Ammon's horn (tissue), 1 donor: ENCODE results near the gene SPOCK1.
"Not testable (repeated sequence)": the region's sequence is repeated elsewhere in the genome, so short reads cannot be mapped to it uniquely, and the experiment has no call there.

ENCODE experiments used
- DNase-seq: peaks from one replicate; pipeline ENCODE4 v3.0.0-alpha.2; 2016; ENCODE audit warnings: low spot score

The SPOCK1 gene

DNA sequence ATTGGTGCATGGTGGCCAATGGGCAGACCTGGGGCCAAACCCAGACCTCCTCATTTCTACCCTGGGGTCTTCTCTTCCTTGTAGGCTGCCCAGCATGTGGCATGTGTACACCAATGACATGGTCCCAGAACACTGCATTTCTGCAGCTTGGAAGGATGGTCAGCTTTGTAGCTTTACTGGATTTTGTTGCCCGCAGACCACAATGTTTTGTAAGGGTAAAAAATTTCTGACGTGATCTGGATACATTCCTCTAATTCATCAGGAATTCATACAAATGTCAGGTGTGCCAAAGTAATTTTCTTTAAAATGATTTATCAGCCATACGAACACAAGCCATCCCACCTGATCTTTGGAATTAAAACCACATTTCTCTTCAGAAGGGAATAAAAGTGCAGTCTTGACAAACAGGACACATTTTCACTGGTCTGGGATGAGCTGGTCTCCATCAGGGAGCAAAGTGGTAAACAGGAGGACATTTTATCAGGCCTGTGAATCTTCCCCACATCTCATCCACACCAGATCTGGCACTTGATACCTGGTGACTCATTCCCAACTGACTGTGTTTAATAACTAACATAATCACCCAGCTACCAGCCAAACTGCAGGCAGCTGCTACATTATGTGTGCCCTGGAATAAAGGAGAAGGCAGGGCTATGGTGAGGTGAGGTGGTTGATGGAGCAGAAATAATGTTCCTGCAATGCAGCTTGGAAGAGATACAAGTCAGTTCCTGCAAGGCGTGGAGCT lies 103.9 kb downstream of the SPOCK1 start:
- DNase-seq: peak; percentile 57

- no peak for DNase-seq
Measured at GRCh38 chr5:137394380-137394779, 104.7 kb downstream of the SPOCK1 start.

DNA sequence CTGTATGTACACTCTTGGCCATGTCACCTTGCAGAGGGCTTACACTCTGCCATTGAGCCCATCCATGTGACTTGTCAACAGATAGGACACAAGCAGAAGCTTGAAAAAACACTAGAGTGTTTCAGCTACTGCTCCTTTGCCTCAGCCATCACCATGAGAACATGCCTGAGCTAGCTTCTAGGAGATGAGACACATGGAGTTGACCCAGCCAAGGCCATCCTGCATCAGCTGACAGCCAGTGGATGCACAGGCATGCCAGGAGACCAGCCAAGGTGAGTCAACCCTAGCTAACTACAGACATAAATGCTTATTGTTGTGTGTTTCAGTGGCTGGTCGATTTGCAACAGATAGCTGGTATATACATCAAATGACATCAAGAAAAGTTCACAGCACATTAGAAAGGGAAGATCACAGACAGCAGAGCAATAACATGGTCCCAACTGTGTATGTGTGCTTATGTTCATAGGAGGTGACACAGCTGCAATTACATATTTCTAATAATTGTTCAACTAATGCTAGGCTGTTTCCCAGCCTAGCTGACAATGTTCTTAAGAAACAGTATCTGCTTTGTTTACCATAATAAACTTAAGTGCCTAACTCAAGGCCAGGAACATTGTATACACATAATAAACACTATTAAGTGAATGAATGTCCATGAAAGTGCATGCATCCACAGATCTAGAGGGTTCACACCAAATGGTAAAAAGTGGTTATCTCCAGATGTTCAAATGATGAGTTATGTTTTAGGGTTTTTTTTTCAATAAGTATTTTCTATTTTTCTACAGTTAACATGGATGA lies 105.7 kb downstream of the SPOCK1 start:
- no peak for DNase-seq

DNA sequence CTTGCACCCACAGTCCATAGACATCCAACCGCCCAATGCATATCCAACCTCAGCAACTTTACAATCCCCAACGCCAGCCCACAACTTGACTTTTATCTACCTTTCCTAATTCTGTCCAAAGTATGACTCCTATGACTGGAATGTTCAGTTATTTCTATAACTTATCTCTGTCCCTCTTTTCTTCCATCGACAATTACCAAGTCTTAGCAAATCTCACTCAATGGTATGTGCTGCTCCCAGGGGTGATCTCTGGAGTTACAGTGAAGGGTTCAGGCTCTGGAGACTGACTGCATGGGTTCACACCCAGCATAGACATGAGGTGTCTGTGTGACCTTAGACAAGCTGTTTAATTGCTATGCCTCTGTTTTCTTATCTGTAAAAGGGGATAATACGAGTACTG lies 106.9 kb downstream of the SPOCK1 start:
- DNase-seq: no peak

GRCh38 chr5:137391044-137391443 lies 108.1 kb downstream of the SPOCK1 start:
- not testable (repeated sequence) for DNase-seq

DNA sequence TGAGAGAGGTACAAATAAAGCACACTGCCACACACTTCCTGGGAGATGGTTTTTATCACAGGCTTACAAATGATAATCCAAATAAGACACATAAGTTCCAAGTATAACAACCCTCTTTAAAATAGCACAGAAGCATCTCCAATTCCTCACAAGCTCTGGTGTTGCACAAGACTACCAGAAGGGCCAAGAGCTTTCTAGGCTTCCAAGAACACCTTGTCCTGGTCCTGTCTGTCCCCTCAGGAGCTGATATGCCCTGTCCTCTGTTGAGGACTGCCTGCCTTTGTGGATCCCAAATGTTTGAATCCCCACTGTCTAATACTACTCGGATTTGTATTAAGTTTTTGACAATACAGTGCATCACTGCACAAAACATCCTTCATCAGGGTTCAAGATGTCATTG lies 110.1 kb downstream of the SPOCK1 start:
- DNase-seq: no peak

GRCh38 chr5:137385064-137385463 lies 114.1 kb downstream of the SPOCK1 start:
- DNase-seq: no peak

- DNase-seq: no peak
Measured at GRCh38 chr5:137383909-137384308, 115.2 kb downstream of the SPOCK1 start.

DNA sequence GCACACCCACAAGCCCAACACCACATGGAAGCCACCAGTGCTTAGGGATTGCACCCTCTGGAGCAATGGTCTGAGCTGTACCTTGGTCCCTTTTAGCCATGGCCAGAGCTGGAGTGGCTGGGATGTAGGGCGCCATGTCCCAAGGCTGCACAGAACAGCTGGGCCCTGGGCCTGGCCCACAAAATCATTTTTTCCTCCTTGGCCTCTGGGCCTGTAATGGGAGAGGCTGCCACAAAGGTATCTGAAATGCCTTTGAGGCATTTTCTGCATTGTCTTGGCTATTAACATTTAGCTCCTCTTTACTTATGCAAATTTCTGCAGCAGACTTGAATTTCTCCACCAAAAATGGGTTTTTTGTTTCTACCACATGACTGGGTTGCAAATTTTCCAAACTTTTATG lies 117.6 kb downstream of the SPOCK1 start:
- DNase-seq: no peak

GRCh38 chr5:137379555-137380286 lies 119.4 kb downstream of the SPOCK1 start:
- no peak for DNase-seq

- DNase-seq: peak; percentile 36
Measured at GRCh38 chr5:137375741-137376526, 123.2 kb downstream of the SPOCK1 start.

GRCh38 chr5:137374110-137374714 lies 124.9 kb downstream of the SPOCK1 start:
- DNase-seq: no peak

DNA sequence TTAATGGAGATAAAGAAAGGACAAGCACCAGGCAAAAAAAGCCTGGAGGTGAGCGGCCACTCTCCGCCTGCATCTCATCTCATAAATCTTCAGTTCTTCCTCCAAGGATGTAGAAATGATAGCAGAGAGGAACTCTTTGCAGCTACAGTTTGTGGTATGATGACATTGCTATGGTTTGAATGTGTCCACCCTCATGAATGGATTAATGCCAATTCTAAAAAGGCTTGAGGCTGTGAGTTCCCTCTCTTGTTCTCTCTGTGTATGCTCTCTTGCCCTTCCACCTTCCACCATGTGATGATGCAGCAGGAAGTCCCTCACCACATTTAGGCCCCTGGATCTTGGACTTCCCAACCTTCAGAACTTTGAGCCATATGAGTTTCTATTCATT lies 126.4 kb downstream of the SPOCK1 start:
- DNase-seq: no peak

GRCh38 chr5:137372016-137372772 lies 126.9 kb downstream of the SPOCK1 start:
- DNase-seq: no peak

DNA sequence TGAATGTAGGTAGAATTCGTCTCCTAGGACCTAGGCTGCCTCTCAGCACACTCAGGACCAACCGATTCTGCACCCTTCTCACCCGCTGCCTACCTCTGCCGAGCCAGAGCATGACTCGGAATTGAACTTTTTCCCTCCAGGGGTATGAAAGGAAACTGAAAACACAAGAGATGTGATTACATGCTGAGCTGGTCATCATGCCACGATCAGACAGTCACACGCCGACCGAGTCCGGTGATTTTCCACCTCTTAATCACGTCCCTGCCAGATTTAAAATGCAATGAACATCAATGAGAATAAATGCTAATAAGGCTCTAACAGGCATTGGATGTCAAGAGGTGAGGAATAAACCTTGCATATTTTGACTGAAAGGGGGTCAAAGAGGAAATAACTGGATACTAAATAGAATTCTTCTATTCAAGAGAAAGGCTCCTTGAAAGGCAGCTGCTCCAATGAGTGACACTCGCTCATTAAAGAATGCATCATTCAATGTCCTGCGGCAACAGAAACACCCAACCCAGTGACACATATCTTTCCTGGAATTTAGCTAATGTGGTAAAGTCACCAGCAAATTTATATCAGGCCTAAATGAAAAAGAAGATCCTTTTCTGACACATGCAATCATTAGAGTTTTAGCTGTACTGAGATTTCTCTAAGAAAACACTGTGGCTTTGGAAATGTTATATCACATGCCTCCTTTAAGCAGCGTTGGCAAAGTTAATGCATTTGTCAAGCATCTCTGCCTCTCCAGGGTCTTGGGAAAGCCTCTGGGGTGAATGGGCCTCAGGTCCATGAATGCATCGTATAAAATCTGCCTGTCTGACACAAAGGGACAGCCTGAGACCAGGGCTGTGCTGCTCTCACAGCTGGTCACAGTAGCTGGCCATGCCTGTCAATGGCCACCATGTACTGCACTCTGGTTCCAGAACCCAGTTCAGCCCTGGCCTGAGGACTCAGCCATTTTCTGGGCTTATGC lies 128.7 kb downstream of the SPOCK1 start:
- no peak for DNase-seq

DNA sequence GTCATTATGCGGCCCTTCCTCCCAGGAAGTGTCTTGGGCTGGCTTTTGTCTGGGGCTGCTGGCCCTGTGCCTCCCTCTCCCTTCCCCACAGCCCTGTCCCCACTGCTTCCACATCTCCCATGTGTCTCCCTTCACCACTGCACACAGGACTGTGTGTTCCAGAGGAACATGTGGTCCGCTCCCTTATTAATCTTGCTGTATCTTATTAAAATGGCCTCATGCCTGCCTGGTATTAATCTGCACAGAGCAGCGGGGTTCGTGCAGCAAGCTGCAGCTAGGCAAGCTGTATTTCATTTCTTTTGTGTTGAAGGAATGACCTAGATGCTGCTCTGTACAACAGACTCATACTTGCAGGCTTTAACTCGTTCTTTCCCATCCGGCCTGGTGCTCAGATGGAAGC lies 130.5 kb downstream of the SPOCK1 start:
- DNase-seq: no peak

GRCh38 chr5:137367951-137368350 lies 131.2 kb downstream of the SPOCK1 start:
- no peak for DNase-seq

GRCh38 chr5:137366526-137366925 lies 132.6 kb downstream of the SPOCK1 start:
- no peak for DNase-seq

DNA sequence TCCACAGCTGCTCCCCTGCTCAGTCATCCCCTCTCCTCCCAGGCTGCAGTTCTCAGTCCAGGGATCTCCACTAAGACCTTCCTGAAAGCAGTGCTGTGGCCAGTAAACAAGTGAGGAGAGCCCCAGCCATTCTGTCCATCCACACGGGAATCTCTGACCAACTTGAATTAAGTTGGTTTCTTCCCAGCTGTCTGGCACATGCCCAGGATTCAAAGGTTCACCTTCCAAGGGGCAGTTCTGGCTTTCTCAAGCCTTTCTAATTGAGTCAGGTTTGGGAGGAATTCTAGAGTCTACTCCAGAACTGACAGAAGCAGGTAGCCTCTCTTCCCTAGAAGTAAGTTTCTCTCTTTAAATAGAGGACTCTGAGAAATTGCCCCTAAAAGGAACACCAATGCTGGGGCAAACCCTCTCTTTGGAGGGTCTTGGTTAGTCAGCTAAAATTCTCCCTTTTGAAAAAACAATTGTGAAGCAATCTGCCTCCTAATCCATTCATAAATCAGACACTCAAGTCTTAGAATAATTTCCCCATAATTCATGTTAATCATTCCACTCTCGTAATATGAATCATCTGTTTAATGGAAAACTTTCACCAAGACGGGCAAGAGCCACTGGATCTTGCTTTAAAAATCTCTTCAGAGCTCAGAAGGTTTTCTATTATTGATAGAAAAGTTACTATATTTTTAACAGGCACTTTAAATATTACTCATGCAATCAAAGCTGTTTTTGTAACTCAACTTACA lies 133.8 kb downstream of the SPOCK1 start:
- no peak for DNase-seq
